Embryonic facial prominence (tissue), 1 donor: ENCODE results near the gene ADAM10.

Source experiments
- DNase-seq: peaks from one replicate; pipeline ENCODE4 v3.0.0-alpha.2; 2016; ENCODE audit errors: extremely low spot score

ADAM10 gene

GRCh38 chr15:58553365-58553918 is 196.1 kb downstream of the ADAM10 start:
- no peak for DNase-seq

GRCh38 chr15:58552505-58553364 is 196.8 kb downstream of the ADAM10 start:
- DNase-seq, result no peak

DNA sequence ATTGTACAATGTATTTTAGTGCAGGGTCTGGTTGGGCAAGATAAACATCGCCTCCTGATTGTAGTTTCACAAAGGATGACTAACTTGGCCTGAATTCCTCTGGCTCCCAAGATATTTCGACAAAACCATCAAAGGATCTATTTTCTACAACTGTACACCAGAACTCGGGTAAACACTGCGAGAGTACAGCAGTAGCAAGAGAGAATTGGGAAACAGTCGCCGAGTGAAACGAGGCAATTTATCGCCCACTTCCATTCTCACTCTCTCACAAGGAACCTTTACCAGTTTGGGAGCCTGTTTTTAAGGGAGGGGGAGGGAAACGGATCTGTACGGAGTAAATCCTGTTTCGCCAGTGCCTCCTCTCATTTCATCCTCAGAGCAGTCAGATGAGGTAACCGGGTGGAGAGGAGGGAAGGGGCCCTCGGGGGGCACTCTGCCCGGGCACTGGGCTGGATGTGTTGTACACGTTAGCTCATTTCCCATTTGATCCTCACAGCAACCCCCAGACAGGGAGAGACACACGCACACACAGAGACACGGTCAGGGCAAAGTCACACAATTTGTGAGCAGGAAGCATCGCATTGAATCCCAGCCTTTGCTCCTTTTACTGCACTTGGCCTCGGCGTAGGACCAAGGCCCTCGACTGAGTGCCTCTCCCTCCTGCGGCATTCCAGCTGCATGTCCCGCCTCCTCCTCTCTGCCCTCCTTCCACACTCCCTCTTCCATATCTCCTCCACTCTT is 197.6 kb downstream of the ADAM10 start:
- peak; percentile 20 for DNase-seq

GRCh38 chr15:58551084-58551763 is 198.3 kb downstream of the ADAM10 start:
- DNase-seq, result no peak

- DNase-seq, result no peak
Observed at GRCh38 chr15:58549785-58550074, 199.8 kb downstream of the ADAM10 start.

DNA sequence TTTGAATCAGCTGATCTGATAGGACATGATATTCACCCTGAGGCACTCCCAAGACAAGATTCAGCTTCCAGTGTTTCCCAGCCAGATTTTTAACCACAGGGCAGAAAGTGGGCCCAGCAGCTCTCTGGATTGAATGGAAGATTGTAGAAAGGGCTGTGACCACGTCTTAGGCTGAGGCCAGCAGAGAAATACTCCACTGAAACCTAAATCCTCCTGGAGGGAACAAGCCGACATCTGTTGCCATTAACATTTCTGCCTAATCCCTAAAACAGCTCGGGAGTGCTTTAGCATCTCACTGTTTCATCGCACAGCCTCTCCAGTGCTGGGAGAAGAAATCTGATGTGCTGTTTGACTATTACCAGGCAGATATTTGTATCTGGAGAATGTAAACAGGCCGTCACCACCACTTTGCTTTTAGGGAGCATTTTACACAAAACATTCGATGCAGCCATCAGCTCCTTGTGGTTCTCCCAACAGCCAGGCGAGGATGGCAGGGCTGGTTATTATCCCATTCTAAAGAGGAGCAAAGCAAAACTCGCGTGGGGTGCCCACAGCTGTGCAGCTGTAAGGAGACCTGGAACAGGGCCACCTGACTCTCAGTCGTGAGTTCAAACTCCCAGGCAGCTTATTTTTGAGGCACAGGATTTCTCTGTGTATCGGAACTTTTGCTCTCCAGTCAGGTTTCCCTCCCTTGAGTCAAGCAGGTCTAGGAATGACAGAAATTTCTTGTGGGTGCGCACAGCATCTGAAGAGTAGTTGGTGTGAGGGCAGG is 200.3 kb downstream of the ADAM10 start:
- DNase-seq, result peak; percentile 20

DNA sequence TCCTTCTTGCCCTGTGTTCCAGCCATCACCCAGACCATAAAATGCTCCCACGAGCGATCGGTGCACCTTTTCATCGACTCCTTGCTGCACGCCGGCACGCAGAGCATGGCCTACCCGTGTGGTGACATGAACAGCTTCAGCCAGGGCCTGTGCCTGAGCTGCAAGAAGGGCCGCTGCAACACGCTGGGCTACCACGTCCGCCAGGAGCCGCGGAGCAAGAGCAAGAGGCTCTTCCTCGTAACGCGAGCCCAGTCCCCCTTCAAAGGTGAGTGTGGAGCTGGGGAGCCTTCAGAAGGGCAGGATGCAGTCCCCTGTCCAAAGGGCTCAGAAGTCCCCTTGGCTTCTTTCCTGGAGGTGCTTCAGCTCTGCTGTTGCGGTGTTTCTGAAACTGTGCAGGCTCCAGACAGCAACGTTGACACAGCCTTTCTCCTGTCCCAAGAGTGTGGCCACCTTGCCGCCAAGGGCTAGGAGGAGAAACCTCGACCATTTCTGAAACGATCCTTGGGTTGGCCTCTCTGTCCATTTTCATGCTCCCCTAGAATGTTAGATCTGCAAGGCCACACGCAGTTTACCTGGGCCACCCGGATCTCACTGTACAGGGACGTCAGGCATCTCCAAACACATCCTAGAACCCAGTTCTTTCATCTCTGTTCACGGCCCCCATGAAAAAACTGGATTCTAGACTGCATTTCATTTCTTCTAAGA is 201.0 kb downstream of the ADAM10 start:
- no peak for DNase-seq

GRCh38 chr15:58547628-58548307 is 201.7 kb downstream of the ADAM10 start:
- no peak for DNase-seq

DNA sequence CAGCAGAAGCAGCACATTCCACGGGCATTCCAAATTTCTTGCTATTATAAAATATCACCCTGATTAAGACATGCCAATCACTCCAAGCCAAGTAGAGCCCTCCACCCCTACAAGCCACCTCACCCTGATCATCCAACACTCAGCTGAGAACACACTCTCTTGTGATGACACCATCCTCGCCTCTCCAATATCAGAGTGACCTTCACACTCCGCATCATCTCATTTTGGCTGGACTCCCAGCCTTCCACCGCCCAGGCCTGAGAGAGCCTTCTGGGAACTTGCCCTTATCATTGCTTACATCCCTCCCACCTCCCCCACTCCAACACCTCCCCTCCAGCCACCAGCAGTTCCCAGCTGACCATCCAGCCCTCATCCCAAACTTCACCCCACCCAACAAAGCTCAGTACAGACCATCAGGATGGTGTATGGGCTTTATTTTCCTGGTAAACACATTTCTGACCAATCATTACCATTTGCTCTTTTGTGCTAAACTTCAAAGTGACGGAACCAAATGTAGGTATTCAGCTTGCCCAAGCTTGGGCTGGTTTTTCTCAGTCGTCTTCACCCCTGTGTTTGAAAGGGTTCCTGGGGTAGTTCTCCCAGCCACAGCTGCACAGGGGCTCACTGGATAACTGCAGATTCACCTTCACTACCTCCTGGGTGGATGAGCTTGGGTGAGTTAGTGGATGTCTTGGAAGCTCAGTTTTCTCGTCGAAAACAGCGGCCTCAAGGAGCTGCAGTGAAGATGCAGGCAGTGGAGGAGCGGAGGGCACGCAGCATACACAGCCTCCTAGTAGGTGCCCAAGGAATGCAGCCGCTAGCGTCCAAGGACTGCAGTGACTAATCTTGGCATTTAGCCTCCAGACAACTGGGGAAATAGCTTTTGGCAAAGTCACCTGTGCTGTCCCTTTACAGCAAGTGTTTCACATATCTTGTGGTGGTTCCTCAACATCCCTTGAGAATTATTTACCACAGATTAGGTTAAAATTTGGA is 202.6 kb downstream of the ADAM10 start:
- no peak for DNase-seq

DNA sequence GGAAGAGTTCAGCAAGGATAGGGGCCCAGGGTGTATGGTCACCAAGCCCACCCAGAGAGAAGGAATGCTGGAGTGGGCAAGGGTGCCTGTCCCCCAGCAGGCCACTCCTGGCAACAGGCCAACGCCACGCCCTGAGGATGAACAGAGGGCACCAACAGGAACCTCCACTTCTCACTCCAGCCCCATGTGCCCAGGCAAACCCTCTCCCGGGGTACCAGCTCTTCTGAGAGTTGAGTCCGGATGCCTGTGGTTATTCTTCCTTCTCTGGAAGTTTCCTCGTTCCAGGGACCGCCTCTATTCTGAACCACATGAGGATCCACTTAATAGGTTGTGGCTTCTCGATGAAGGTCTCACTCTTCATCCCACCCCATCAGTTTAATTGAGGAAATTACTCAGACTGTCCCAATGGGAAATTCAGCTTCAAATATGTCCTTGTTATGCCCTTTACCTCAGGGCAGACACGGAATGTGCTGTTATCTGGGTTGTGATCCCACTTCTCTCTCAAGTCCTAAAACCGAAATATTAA is 203.4 kb downstream of the ADAM10 start:
- no peak for DNase-seq

DNA sequence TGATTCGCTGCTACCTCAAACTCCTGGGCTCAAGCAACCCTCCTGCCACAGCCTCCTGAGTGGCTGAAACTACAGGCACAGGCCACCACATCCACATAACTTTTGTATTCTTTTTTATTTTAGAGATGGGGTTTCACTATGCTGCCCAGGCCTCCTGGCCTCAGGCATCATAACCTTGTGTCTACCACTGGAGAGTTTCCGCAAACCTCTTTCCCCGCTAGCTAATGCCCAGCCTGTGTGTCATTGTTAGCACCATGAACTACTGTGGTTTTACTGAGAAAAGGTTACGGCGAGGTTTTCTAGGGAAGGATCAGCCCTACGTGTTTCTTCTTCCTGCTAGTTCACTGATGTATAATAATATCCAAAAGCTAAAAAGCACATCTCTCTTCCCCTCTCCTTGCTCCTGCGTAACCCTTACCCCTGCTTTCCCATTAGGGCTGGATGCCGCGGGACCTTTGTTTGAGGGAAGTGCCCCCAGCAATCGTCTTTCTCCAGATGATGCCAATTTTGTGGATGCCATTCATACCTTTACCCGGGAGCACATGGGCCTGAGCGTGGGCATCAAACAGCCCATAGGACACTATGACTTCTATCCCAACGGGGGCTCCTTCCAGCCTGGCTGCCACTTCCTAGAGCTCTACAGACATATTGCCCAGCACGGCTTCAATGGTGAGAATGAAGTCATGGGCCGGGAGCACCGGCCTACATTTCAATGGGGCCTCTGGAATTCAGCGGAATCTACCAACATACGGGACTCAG is 204.0 kb downstream of the ADAM10 start:
- no peak for DNase-seq

DNA sequence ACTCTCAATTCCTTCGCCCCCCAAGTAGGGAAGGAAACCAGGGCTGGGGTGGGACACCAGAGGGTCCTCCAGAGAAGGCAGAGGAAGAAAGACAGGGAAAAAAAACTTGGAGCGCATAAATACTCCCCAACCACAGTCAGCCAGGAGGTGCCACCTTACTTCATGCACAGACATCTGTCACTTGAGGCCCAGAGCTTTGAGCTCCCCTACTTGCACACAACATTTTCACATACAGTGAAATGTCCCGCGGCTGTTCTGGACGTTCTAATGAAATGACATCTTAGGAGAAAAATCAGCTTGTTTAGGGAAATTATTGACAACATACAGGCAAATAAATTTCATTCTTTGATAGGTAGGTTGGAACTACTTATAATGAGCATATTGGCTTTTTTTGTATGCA is 204.8 kb downstream of the ADAM10 start:
- no peak for DNase-seq

- no peak for DNase-seq
Observed at GRCh38 chr15:58543664-58544335, 205.7 kb downstream of the ADAM10 start.

DNA sequence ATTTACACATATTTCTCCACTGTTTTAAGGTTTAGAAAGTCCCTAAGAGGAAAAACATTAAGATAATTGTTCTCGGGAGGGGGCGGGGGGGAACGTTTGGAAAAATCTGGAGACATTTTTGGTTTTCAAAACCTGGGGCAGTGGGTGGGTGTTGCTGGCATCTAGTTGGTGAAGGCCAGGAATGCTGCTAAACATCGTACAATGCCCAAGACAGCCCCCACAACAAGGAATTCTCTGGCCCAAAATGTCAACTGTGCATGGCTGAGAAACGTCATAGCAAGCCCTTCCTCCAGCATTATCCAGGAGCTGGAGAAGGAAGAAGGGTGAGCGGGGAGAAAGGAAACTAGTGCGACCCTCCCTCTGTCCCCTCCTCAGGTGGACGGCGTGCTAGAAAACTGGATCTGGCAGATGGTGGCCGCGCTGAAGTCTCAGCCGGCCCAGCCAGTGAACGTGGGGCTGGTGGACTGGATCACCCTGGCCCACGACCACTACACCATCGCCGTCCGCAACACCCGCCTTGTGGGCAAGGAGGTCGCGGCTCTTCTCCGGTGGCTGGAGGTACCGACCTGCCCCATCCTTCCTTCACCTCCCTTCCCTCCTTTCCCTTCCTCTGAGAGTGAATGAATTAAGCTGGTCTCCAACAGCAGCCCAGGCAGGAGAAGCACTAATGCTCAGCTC is 208.0 kb downstream of the ADAM10 start:
- DNase-seq, result no peak

- no peak for DNase-seq
Observed at GRCh38 chr15:58539548-58539947, 210.0 kb downstream of the ADAM10 start.

- no peak for DNase-seq
Observed at GRCh38 chr15:58538901-58539300, 210.6 kb downstream of the ADAM10 start.
